NCI-H1930 (cell line): ENCODE measurements around the gene DDX27.
A peak's percentile ranks its signal among the peaks of the same experiment; 100 is the strongest.
"Not testable (repeated sequence)": the region's sequence is repeated elsewhere in the genome, so short reads cannot be mapped to it uniquely, and the experiment has no call there.

ENCODE experiments used
- DNase-seq, 2 experiments: peaks; one replicate each; lab custom pipeline; 2025; lab: John Stamatoyannopoulos, UW

The DDX27 gene

GRCh38 chr20:49219091-49219923 is at the start of gene DDX27:
DDX27 (plus strand) TSS chr20:49219416; CDS start chr20:49219449, 33 bp downstream.
- DNase-seq: peak; percentile 99

DNA sequence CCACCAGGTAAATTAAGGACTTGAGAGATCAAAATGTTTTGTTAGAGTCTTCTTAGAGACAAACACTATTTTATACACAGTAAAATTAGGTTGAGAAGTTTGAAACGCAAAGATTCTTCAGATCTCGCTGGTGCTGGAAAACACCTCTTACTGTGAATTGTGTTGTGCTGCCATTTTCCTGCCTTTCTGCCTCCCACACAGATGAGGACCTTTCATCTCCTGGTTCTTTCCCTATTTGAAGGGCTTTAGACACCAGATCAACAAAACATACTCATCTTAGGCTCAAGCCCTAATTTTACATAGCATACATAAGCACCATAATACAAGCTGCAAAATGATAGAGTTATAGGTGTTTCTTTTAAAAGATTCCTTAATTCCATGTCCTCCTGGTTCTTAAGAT is 49.7 kb upstream of the DDX27 start:
- no peak for DNase-seq

GRCh38 chr20:49170714-49171113 is 48.5 kb upstream of the DDX27 start:
- no peak for DNase-seq

GRCh38 chr20:49171909-49172308 is 47.3 kb upstream of the DDX27 start:
- no peak for DNase-seq

- no peak for DNase-seq
Observed at GRCh38 chr20:49172413-49172812, 46.8 kb upstream of the DDX27 start.

DNA sequence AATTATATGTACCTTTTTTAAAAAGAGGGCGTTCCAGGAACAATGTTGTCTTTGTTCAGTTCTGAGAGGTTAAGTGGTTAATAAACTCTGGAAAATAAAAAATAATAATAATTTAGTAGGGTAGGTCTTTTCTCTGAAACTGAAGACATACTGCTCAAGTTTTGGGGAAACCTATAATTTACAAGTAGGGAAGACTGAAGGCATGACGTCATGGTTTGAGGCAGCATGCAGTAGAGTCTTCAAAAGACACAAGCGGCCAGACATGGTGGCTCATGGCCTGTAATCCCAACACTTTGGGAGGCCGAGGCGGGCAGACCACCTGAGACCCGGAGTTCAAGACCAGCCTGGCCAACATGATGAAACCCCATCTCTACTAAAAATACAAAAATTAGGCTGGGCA is 45.0 kb upstream of the DDX27 start:
- DNase-seq: no peak

- DNase-seq: no peak
Observed at GRCh38 chr20:49179368-49180277, 39.6 kb upstream of the DDX27 start.

DNA sequence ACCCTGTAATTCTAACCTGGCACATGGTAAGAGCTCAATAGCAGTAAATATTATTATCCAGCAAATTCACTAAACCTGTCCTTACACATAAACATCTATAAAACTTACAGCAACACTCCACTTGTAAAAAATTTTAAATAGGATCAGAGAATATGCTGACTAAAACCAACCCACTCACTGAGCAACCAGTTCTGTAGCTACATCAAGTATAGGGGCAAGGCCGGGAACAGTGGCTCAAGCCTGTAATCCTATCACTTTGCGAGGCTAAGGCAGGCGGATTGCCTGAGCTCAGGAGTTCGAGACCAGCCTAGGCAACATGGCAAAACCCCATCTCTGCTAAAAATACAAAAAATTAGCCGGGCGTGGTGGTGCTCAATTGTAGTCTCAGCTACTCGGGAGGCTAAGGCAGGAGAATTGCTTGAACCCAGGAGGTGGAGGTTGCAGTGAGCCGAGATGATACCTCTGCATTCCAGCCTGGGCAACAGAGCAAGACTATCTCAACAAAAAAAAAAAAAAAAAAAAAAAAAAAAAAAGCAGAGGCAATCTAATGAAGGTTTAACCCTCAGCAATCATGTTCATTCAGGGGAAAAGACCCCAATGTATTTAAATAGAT is 37.8 kb upstream of the DDX27 start:
- DNase-seq: no peak

- DNase-seq: no peak
Observed at GRCh38 chr20:49183444-49183843, 35.8 kb upstream of the DDX27 start.

DNA sequence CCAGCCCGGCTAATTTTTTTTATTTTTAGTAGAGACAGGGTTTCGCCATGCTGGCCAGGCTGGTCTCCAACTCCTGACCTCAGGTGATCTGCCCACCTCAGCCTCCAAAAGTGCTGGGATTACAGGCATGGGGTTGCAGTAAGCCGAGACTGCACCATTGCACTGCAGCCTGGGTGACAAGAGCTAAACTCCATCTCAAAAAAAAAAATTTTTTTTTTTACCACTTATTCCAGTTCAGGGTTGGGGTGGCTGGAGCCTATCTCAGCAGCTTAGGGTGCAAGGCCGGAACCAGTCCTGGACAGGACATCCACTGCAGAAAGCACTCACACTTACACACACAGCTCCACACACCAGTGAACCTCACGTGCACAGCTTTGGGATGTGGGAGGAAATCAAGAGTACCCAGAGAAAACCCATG is 35.1 kb upstream of the DDX27 start:
- DNase-seq: not testable (repeated sequence)

DNA sequence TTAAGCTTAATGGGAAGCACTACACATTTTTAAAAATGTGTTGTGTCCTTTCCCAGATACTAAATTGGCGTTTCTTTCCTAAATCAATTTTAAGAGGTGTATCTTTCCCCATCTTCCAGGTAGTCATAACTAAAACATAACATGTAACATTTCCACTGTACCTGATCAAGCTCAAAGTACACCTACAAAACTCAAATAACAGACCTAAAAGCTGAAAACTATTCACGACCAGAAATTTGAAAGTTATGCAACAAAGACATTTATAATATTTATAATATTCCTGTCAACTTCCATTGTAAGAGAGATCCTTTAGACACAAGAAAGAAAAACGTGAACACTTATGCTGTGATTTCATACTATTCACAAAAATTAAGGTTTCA is 34.5 kb upstream of the DDX27 start:
- no peak for DNase-seq

GRCh38 chr20:49185071-49185761 is 34.0 kb upstream of the DDX27 start:
- no peak for DNase-seq

GRCh38 chr20:49186535-49187329 is 32.5 kb upstream of the DDX27 start:
- DNase-seq: no peak

DNA sequence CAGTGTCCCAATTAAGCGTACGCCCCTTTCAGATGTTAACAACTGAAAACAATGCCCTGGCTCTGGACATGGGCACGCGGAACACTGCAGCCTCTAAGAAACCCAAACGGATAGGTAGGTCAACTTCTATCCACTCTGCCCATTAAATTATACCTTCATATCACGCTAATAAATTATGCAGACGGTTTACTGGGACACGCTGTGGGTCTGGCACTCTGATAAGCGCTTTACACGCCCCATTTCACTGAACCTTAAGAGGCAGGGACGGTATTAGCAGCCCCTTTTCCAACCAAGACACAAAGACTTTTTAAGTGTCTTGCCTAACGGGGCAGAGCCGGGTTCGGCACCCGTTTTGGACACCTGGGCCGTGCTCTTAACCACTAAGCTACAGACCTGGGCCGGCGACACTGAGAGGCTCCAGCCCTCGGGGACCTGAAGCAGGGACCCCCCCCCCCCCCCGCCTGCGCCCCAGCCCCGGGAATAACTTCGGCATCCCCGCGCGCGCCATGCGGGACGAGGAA is 31.8 kb upstream of the DDX27 start:
- DNase-seq: no peak

DNA sequence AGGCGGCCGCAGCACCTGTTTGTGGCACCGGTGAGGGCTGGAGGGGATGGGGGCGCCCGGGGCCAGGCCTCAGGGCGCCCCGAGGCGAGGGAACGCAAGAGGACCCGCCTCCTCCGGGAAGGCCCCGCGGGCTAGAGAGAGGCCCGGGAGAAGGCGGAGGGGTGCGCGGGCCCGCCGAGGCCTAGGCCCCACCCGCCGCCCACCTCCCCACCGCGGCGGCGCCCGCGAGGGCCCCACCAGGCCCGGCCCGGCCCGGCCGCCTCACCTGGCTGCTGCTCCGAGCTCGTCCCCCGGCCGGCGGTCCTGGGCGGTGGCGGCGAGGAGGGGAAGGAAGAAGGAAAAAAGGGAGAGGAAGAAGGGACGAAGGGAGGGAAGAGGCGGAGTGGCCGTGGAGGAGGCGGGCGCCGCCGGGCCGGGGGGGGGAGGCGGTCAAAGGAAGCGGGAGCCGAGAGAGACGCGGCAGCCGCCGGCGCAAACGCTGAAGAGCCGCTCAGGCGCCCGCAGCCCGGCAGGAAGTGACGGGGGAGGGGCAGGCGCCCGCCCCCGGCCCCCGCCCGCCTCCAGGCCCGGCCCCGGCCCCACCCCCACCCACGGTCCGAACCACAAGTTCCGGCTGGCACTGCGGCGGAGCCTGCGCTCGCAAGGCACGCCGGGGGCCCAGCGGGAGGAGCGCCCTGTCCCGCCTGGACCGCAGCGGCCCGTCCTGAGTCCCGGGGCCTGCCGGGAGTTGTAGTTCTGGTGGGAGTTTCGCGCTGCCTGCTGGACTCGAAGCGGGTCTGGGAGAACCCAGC is 31.2 kb upstream of the DDX27 start, which contains the start of gene STAU1:
TSS of gene STAU1 (minus strand) at position 484 of the 791 bp plus-strand sequence. CDS start 22,133 bp downstream, outside the sequence.
- peak; percentile 95 to 97 for DNase-seq

DNA sequence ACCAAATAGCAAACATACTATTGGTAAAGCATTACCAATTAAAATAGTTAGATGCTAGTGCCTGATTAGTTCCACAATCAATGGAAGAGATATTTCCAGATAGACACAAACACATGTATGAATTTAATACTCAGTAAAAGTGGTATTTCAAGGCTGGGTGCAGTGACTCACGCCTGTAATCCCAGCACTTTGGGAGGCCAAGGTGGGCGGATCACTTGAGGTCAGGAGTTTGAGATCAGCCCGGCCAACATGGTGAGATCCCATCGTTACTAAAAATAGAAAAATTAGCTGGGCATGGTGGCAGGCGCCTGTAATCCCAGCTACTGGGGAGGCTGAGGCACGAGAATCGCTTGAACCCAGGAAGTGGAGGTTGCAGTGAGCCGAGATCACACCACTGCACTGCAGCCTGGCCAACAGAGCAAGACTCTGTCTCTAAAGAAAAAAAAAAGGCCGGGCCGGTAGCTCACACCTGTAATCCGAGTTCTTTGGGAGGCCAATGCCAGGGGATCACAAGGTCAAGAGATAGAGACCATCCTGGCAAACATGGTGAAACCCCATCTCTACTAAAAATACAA is 26.2 kb upstream of the DDX27 start:
- DNase-seq: not testable (repeated sequence)

DNA sequence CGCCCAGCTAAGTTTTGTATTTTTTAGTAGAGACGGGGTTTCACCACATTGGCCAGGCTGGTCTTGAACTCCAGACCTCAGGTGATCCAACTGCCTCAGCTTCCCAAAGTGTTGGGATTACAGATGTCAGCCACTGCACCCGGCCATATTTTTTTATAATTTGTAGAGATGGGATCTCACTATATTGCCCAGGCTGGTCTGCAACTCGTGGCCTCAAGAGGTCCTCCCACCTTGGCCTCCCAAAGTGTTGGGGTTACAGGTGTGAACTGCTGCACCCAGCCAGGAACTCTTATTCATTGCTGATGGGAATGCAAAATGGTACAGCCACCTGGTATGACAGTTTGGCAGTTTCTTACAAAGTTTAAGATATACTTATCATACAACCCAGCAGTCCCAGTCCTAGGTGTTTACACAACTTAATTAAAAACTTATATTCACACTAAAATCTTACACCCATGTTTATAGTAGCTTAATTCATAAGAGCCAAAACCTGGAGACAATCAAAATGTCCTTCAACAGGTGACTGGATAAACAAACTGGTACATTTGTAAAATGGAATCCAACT is 19.4 kb upstream of the DDX27 start:
- DNase-seq: no peak

DNA sequence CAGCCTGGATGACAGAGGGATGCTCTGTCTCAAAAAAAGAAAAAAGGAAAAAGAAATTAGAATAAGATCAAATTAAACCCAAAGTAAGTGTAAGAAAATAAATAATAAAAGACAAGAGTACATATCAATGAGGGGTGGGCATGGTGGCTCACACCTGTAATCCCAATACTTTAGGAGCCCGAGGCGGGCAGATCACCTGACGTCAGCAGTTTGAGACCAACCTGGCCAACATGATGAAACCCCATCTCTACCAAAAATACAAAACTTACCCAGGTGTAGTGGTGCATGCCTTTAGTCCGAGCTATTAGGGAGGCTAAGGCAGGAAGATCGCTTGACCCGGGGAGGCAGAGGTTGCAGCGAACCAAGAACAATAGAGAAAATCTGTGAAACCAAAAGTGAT is 16.2 kb upstream of the DDX27 start:
- no peak for DNase-seq

GRCh38 chr20:49203746-49204145 is 15.5 kb upstream of the DDX27 start:
- no peak for DNase-seq
